ENCODE results near the gene RALGAPA2. TPM values are rescaled to one million over a fixed set of nuclear protein-coding genes. Genes with fewer than 3 reads are reported as not detected.

The RALGAPA2 gene
- total RNA-seq, 1 experiment from 2014 or later = 18.2 TPM

- Mint-ChIP-seq H3K4me3 (no peak overlapping the region), H3K36me3 (no peaks in the 10 kb centered on the region), H3K27me3 (ENCODE audit: low read depth) (no peaks in the 10 kb centered on the region; the same call in 1 of the 2 replicates), H3K9me3 (no peaks in the 10 kb centered on the region), H3K4me1 (peaks cover 11% of the 10 kb centered on the region), H3K27ac (peak overlapping the region; percentile 19; the same call in 1 of the 2 replicates)
- no peak for ATAC-seq
- ChIA-PET POLR2A (no interaction called here), CTCF (no interaction called here)
- no peak for TF ChIP-seq PRRX2 (CRISPR knock-in tag; IDR thresholded peaks at IDR 0.05)
- TF ChIP-seq CDX4 (CRISPR knock-in tag; IDR thresholded peaks at IDR 0.05; ENCODE audit: borderline replicate concordance) = no peak
- no peak for DNase-seq (ENCODE audit: low spot score)
Observed at GRCh38 chr20:20733943-20734342, 21.5 kb upstream of the RALGAPA2 start.

GRCh38 chr20:20732641-20733040, 20.2 kb upstream of the RALGAPA2 start:
- Mint-ChIP-seq H3K4me1 (peaks cover 11% of the 10 kb centered on the region), H3K27ac (no peak overlapping the region), H3K27me3 (ENCODE audit: low read depth) (no peaks in the 10 kb centered on the region; the same call in 1 of the 2 replicates), H3K4me3 (no peak overlapping the region), H3K9me3 (no peaks in the 10 kb centered on the region), H3K36me3 (no peaks in the 10 kb centered on the region)
- DNase-seq (ENCODE audit: low spot score) (no peak), ATAC-seq (no peak)
- ChIA-PET CTCF (no interaction called here), POLR2A (no interaction called here)
- TF ChIP-seq NR1H2 (CRISPR knock-in tag; IDR thresholded peaks at IDR 0.05) = no peak
- no peak for TF ChIP-seq ZNF281 (CRISPR knock-in tag; IDR thresholded peaks at IDR 0.05)
- TF ChIP-seq SOX15 (CRISPR knock-in tag; IDR thresholded peaks at IDR 0.05) = no peak
- TF ChIP-seq AFF4 (CRISPR knock-in tag; IDR thresholded peaks at IDR 0.05; ENCODE audit: borderline replicate concordance) = no peak
- TF ChIP-seq CTCF (IDR thresholded peaks at IDR 0.05) = no peak
- no peak for TF ChIP-seq JAZF1 (CRISPR knock-in tag; IDR thresholded peaks at IDR 0.05)
- TF ChIP-seq TP53 (CRISPR knock-in tag; IDR thresholded peaks at IDR 0.05) = no peak
- TF ChIP-seq ZNF423 (CRISPR knock-in tag; IDR thresholded peaks at IDR 0.05) = no peak
- no peak for TF ChIP-seq ZNF671 (CRISPR knock-in tag; IDR thresholded peaks at IDR 0.05)
- TF ChIP-seq ERG (CRISPR knock-in tag; IDR thresholded peaks at IDR 0.05) = no peak
- no peak for TF ChIP-seq ESRRA (CRISPR knock-in tag; IDR thresholded peaks at IDR 0.05; ENCODE audit: borderline replicate concordance)

GRCh38 chr20:20731945-20732296, 19.5 kb upstream of the RALGAPA2 start:
- CTCF ChIA-PET = no interaction called here
- Mint-ChIP-seq H3K27me3 (ENCODE audit: low read depth) (no peaks in the 10 kb centered on the region; the same call in 1 of the 2 replicates), H3K27ac (no peak overlapping the region), H3K4me3 (no peak overlapping the region), H3K4me1 (peaks cover 11% of the 10 kb centered on the region), H3K9me3 (no peaks in the 10 kb centered on the region), H3K36me3 (no peaks in the 10 kb centered on the region)
- POLR2A ChIA-PET = no interaction called here
- DNase-seq (ENCODE audit: low spot score) (no peak), ATAC-seq (no peak)
- TF ChIP-seq ZNF512 (CRISPR knock-in tag; IDR thresholded peaks at IDR 0.05; ENCODE audit: borderline replicate concordance) (no peak), TEAD1 (CRISPR knock-in tag; IDR thresholded peaks at IDR 0.05) (no peak), MYBL2 (CRISPR knock-in tag; IDR thresholded peaks at IDR 0.05) (no peak), ZNF423 (CRISPR knock-in tag; IDR thresholded peaks at IDR 0.05) (no peak), SMAD4 (CRISPR knock-in tag; IDR thresholded peaks at IDR 0.05) (no peak), NFE2L1 (CRISPR knock-in tag; IDR thresholded peaks at IDR 0.05) (no peak), GABPB1 (CRISPR knock-in tag; IDR thresholded peaks at IDR 0.05) (no peak), ATF6 (CRISPR knock-in tag; IDR thresholded peaks at IDR 0.05) (no peak)
